ENCODE results near the gene PKNOX2.

PKNOX2 gene

DNA sequence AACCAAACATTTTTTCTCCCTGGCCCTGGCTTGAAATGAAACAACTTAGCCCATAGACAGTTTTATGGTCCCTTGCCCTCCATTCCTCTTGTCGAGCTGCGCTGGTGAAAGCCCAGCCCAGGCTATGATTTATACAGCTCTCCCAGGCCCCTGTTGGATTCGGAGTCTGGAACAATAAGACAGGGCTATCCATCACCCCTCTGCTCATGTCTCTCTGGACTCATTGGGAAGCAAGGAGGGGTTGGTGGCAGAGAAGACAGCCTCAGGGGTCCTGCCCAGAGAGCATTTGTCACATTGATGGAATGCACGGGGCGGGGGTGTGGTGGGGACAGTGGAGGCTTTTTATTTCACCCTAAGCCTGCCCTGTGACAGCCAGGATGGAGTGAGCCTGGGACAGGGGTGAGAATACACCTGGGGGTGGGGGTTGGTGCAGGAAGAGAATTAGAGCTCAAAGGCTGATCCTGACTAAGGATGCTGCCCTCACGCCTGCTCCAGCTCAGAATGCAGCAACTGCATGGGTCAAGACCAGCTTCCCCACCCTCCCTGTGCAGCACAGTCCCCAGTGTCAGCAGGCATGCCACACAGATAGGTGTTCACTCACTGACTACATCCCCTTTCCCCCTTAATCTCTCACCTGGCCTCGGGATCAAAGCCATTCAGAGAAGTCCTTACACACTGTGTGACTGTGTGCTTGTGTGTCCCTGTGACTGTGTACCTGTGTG, 10.0 kb upstream of the PKNOX2 start:
- no peak for DNase-seq (ENCODE audit: low spot score)

DNA sequence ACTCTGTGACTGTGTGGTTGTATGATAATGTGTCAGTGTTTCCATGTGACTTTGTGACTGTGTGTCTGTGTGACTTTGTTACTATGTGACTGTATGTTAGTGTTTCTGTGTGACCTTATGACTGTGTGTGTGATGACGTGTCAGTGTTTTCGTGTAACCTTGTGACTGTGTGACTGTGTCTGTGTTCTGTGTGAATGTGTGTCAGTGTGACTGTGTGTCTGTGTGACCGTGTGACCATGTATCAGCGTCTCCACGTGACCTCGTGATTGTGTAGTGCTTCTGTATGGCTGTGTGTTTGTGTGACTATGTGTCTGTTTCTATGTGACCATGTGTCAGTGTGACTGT, 9.5 kb upstream of the PKNOX2 start:
- DNase-seq (ENCODE audit: low spot score) = no peak

DNA sequence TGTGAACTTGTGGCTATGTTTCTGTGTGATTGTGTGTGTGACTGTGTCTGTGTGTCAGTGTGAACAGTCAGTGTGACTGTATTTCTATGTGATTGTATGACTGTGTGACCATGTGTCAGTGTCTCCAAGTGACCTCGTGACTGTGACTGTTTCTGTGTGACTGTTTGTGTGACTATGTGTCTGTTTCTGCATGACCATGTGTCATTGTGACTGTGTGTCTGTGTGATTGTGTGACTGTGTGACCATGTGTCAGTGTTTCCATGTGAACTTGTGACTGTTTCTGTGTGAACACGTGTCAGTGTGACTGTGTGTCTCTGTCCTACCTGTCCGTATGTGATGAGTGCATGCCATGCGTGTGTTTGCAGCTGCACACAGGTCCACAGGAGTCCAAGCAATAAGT, 8.8 kb upstream of the PKNOX2 start:
- no peak for DNase-seq (ENCODE audit: low spot score)

DNA sequence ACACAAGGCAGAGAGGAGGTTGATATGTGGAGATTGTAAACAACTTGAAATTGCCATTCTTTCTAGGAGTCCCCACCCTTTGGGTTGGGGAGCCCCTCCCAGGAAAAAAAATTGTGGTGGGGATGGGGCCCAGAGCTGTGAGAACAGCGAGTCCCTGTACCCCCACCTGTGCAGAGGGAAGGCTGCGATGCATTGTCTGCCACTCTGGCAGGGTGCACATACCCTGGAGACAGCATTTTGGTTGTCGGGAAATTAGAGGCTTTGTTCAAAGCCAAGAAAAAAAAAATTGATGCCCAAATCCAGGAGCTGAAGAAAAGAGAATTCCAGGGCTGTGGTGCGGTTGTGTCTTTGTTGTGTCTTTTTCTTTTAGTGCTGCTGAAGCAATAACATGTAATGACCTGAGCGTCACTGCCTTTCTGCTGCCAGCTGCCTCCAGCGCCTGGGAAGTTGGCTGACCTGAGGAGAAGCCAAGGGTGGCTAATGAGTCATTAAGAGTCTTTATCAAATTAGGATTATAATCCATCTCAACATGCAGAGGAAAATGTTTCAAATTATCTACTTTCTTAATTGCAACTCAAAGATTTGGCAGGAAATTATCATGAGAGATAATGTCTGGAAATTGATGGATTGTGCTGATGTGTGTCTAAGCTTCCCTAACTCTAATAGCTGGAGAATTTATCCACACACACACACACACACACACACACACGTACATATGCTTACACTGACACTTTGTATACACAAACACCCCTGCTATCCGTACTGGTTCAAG, 8.0 kb upstream of the PKNOX2 start:
- no peak for DNase-seq (ENCODE audit: low spot score)

DNA sequence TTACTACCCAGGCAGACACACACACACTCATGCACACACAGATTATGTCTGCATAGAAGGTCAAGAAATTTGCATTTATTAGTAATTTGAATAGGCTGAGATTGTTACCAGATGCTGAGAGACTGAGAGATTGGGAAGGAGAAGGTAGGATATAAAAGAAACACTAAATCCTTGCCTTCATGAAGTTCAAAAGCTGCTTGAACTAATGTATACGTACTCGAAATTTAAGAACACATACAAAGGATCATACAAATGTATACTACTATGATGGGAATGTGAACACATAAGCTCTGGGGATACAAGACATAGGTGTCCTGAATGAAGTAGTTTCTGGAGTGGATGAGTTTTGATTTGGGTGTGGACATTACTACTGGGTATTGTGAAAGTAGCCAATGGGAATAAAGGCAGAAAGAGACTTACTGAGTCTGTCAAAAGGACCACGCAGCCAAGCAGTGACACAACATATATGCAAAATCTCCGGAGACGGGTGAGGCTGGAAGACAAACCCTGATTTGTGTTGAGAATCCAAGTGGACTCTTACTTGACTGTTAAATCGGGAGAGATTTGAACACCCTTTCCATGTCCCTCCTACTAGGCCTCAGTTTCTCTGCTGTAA, 7.3 kb upstream of the PKNOX2 start:
- DNase-seq (ENCODE audit: low spot score) = no peak

DNA sequence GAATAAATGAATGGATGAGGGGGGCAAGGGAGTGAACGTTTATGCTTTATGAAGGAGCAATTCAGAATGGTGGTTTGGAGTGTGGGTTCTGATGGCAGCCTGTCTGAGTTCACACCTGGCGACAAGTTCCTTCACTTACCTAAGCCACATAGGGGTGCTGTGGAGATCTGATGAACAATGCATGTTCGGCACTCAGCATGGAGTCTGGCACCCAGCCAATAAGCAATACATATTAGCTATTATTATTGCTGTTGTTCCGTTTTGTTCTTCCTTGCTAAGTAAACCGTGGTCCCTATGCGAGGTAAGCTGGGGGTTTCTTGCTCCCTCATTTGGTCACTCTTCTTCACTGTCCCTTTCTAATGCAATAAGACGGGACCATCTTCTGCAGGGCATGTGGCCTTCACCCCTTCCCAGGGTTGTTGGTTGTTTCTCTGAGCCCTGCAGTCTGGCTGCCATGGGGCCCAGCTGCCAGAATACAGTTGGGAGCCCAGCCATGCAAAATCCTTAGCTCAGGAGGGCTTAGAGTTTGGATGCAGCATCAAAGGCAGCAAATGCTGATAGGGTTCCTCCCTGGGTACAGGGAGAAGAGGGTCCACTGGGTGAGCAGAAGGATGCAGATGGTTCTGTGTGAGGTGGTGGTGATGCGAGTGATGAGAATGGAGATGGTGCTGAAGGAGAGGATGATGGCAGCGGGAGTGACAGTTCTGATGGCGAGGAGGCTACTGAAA, 6.4 kb upstream of the PKNOX2 start:
- DNase-seq (ENCODE audit: low spot score) = no peak

DNA sequence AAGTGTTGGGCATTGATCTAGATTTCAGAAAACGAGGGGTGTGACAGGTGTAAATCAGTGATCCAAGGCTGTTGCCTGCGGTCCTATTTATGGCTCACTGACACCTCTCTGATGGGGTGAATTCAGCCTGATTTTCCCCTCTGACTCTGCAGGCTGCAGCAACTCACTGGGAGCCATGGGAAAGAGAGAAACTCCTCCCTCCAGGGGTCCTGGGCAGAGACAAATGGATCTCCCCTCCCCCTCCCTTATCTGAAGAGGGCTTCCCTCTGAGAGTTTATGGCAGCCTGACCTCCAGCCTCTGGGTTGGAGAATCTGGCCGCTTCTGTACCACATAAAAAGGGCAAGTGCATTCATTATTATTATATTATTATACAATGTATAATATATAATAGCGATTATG, 1.8 kb upstream of the PKNOX2 start:
- DNase-seq (ENCODE audit: low spot score) = no peak

DNA sequence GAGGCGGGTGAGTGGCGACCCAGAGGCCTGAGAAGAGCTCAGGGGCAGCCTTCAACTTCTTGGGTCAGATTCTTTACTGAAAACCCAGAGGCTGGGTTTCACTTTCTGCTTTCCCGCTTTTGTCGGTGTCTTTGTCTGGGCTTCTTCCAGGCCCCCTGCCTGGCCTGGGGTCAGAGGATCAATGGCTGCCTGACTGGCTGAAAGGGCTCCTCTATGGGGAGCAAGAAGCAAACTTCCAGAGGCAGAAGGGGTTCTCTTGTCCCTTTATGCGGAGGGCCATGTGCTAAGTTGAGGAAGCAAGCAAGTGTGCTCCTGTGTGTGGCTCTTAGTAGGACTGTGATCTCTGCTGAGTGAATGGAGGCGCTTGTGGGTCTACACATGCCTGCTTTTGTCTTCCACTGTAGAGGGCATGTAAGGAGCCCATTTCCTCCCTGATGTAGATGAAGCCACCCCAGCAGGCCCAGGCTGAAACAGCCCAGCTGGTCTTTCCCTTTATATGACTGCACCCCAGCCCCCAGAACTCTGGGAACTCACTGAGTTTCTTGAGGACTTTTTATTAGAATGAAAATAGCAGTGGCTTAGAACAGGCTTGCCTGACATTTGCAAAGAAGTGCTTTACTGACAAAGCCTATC, 1.0 kb upstream of the PKNOX2 start:
- DNase-seq (ENCODE audit: low spot score) = no peak

DNA sequence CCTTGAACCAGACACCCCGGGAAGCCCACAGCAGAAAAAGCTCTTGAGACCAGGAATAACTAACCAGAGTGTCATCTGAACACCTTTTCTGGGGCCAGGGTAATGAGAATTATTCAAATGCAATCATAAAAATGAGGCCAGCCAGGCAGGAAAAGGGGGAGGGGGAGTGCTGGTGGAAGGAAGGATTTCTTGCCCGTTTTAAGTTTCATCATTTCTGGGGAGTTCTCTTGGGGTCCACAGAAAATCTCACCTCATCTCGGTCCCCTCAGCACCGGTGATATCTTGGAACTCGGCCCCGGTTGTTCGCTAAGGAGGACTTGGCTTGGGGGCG, 495 bp upstream of the PKNOX2 start:
- DNase-seq (ENCODE audit: low spot score) = no peak

DNA sequence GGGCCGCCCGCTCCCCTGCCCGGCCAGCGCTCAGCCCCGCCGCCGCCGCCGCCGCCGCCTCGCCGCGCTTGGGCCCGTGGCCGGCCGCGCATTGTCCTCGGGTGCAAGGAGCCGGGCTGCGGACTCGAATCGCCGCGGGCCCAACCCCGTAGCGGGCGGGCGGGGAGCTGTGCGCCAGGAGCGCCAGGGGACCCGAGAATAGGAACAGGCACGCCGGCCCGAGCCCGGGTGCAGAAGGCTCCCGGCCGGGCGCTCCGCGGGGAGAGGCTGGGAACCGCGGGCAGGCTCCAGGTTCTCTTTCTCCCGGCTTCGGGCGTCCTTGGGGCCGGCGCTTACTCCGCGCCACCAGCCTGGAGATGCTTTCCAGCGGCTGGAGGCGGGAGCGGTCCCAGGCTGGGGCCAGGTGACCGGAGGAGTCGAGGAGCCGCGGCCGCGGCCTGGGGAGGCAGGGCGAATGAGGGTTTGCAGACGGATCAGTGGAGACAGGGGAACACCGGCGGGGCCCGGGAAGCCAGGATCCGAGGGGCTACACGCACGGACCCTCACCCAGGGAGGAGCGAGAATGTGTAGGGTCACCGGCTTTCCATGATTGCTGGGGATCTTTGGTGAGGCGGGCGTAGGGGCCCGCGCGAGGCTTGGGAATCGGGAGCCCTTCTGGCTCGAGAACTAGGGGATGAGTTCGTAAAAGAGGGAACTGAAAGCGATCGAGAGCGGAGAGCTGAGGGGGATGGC, 726 bp downstream of the PKNOX2 start:
- no peak for DNase-seq (ENCODE audit: low spot score)

DNA sequence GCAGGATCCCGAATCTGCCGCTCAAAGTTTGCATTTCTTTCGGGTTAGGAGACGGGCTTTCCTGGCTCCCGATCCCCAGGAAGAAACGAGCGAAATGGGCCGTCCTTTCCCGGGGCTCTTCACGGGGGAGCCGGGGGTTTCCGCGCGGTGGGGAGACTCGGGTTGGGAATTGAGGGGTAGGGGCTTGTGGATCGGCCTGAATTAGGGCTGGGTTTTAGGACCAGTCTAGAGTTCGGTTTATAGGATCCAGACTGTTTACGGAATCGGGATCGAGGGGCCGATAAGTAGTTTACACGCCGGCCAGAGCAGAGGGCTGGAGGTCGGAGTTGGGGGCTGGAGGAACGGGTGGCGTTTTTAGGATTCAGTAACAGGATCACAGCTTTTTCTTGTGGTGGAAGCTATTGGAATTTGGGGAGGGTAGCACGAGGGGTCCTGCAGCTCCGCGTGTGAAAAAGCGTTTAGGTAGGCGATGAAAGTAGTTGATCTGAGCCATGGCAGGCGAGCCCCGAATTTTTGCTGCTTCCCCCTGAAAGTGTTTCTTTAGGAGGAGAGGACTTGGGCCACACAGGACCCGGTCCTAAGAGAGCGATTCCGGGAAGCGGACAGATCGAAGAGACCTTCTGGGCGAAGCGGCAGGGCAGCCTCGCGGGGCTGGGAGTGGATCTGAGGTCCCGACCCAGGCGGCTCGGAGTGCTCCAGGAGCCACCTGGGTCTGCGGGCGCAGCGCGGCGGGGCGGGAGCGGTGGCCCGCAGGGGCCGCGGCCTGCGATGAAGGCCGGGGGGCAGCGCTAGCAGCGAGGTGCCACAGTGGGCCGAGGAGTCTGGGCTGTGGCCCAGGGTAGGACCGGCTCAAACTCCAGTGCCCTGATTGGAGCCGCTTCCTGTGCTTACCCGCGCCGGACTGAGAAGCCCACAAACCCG, 1.6 kb downstream of the PKNOX2 start:
- DNase-seq (ENCODE audit: low spot score) = no peak

DNA sequence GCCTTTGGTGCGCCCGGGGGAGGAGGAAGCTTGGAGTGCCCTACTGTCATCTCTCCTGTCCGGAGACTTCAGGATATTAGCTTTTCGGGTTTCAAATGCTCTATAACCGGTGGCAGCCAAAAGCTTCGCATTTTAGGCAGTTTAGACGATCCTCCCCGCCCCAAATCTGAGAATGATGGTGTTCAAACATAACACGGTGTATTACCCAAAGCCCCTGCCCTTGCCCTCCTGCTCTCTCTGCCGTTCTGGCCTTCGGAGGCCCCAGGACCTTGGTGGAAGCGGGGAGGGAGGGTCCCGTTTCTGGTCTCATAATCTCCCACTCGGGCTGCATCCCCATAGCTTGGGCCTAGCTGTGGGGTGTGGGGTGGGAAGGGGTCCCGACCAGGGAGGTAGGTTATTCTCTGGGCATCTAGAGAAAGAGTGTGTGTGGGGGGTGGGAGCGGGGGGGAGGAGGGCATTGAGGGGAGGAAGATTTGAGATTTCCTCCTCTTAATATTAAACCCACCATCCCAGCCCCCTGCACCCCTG, 2.3 kb downstream of the PKNOX2 start:
- DNase-seq (ENCODE audit: low spot score) = no peak

DNA sequence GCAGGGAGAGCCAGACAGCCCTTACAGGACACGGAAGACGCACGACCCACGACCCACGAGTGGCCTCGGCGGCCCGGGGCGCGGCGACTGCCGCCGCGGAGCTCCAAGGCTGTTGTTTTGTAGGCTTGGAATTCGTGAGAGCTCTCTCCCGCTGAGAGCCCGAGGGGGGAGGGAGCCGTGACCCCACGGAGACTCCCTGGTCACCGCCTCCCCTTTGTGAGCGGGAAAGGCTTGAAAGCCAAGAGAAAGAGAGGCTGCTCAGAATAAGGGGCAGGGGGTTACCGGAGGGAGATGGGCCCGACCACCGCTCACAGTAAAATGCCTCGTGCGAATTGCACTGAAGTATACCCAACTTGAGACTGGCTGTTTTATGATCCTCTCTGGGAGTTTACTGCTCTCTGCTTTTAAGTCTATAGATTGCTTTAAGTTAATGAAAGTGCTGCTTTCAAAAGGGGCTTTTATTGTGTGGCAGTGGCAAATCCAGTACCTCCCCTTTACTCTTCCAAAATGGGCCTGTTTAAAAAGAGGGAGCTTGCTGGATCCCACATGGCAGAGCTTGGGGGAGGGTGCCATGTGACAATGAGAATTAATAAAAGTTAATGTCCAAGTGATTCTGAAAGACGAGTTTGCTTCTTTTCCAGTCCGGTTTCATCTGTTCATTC, 2.9 kb downstream of the PKNOX2 start:
- no peak for DNase-seq (ENCODE audit: low spot score)

DNA sequence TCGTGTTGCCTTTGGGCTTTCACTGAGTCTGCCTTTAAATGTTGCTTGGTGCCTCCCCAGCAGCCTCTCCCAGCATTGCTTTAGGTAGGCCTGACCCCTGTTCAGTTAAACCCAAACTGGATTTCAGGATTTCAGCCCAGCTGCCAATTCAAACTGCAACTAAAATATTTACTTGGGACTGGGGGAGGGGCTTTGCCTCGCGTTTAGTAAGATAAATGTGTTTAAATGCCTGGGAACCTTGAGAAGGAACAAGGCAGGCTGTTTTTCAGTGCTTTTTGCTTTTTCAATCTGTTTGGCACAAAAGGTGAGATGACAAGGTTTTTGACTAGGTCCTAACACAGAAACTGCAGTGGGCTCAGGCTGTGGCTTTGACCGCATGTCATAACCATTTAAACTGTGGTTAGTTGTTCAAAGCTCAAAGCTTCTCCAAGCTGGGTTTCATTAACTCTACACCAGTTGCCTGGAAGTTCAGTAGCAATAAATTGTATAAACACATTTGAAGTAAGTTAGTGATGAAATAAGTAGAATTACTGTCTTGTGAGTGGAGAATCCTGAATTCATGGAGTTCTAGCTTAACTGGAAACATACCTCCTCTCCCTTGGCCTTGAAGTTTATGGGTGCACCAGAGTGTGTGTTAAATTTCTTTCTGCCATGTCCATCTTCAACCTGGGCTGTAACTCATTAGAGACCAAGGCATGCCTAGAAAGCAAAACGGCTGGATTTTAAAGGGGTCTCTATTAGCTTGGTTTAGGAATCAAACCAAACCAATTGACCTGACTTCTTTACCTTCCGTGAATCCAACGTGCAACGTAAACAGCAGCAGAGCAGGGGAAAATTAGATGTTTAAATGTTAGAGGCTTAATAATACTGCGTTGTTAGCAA, 3.6 kb downstream of the PKNOX2 start:
- DNase-seq (ENCODE audit: low spot score) = no peak

DNA sequence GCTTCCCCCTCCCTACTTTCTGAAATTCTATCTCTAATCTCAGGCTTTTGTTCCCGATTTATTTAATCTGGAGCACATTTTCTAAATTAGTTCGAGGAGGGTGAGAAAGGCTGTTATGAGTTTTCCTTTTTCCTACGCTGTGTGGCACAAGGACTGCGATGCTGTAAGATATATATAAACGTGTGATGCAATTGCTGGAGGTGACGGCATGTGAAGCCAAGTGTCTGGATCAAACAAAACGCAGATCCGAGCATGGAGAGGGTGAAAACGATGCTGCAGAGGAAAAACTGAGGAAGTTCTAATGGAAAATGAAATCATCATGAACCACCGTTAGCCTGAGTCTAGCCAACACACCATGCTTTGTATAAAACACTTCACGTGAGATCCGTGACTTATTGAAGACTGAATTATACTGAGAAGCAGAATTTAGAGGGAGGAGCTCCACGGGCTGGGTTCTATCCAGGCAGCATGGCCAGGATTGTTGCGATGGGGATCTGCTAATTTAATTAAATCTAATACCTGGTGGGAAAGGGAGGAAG, 4.4 kb downstream of the PKNOX2 start:
- no peak for DNase-seq (ENCODE audit: low spot score)

DNA sequence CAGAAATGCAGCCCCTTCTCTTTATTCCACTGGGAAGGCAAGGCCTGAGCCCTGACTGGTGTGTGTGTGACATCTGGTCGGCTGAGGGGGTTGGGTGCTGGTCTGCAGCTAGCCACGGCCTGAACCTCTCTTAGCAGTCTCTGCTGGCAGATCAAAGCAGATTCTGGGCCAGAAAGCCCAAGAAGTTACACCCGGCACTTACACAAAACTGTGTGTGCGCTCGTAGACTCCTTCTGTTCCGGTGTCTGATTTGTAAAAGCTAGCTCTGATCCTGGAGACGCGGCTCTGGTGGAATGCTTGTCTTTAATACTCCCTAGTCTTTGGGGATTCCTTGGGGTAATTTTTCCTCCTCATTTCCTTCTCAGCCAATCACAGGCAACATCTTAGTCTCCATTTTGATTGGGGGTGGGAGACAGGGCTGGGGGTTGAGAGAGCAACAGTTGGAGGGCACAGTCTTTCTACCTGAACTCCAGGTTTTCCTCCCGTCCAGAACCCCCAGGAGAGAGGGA, 5.5 kb downstream of the PKNOX2 start:
- no peak for DNase-seq (ENCODE audit: low spot score)

DNA sequence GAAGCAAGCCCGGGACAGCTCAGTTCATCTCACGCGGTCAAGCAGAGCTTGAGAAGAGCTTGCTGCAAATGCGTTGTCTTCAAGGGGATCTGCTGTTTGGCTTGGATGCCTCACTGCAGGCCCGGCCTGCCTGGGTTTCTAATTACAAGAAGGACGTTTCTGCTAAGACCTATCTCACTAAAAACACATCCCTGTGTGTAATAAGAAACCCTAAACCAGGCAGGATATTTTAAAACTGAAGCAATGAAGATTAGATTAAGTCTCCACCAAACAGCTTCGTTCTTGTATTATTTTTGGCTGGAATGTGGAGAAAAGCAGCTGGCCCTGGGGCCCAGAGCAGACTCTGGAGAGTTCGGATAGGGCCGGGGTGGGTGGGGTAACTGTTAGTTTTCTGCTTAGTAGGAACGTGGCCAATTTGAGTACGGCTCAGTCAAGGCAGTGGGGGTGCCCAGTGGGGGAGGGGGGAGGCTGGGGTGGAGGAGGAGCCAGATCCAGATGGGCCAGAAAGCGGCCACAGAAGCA, 6.0 kb downstream of the PKNOX2 start:
- DNase-seq (ENCODE audit: low spot score) = no peak

DNA sequence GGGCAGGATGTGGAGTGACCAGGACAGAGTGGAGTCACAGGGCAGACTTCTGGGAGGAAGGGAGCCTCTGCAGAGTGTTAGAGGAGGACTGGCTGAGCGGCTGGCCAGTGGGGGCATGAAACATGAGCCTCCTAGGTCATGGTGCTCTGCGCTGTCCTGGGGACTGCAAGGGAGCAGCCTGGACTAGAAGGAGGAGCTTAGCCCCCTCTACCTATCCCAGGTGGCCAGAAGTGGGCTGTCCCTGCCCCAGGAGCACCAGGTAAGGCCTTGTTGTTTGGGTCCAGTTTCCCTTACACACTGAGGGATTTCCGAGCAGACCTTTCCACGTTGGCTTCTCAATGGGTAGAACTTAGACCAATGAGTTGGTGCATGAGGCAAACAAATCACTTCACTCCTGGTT, 7.4 kb downstream of the PKNOX2 start:
- DNase-seq (ENCODE audit: low spot score) = no peak
